Sigmoid colon (tissue), 3 donors: ENCODE measurements around the gene NEURL1.

ENCODE experiments used
- CTCF ChIP-seq, 4 experiments: fragments of 450-650 bp in 3 of 4; fragments of 200-600 bp in 1 of 4; IDR thresholded peaks; one replicate each; pipeline ENCODE4 v1.5.1; 2016 to 2019; ENCODE audit warnings: antibody characterized with exemption in 4 of 4, mild to moderate bottlenecking in 3 of 4, moderate library complexity in 2 of 4
- POLR2A ChIP-seq, 2 donors: fragments of 450-650 bp; IDR thresholded peaks; one replicate each; pipeline ENCODE4 v1.6.1; 2016; ENCODE audit warnings: antibody characterized with exemption in 2 of 2, mild to moderate bottlenecking in 2 of 2, moderate library complexity in 2 of 2

GRCh38 chr10:103578782-103579382, 85.4 kb downstream of the NEURL1 start:
- TF ChIP-seq POLR2A (IDR thresholded peaks at IDR 0.05) (no peak), CTCF (IDR thresholded peaks at IDR 0.05) (no peak)
